ENCODE results near the gene GALR2.

GRCh38 chr17:76086384-76086783 is 11.8 kb downstream of the GALR2 start:
- TF ChIP-seq CTCF (IDR thresholded peaks at IDR 0.05) (no peak), POLR2A (IDR thresholded peaks at IDR 0.05) (no peak)

Measured in right lobe of liver (tissue), 4 donors.